ENCODE results near the gene ZNF169.
"Not testable (repeated sequence)": the region's sequence is repeated elsewhere in the genome, so short reads cannot be mapped to it uniquely, and the experiment has no call there.

Gene ZNF169

DNA sequence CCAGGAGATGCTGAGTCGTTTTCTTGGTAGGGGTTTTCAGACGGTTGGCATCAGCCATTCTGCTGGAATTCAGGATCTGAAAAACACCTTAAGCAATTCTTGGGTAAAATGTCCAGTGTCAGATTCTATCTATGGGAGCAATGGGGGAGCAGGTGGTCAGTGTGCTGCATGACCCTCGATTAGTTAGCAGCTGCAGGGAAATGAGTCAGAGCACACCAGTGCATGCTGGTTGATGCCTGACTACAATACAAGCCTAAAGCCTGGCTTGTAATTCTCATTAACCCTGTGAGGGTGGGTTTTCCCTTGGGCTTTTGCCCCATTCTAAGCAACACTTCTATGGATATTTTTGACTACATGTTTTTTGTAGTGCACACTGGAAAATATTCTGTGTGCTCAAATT, 89.7 kb downstream of the ZNF169 start:
- not testable (repeated sequence) for DNase-seq (ENCODE audit: low read depth in 2 of 2)

Measured in stimulated activated CD8-positive, alpha-beta memory T cell treated with anti-CD3 and anti-CD28 coated beads, Interleukin-2, amount 100 ng/mL, for 1 hour (primary cell).